Lung microvascular endothelial cell (primary cell): ENCODE measurements around the gene GYPB. TPM values are rescaled to one million over a fixed set of nuclear protein-coding genes. Genes with fewer than 3 reads are reported as not detected.

Experiments used
- total RNA-seq: library from RNA; depleted of rRNA; stranded (reverse); fragments of >200 nt; gene quantifications from 2 replicates; pipeline ENCODE4 v1.2.1, GENCODE V29; 2014

The GYPB gene
- total RNA-seq, 1 donor from 2014 or later: not detected

Other genes starting within 250 kb of the GYPB start
- not detected in 2 replicates for gene GYPE, start 113.8 kb downstream of the GYPB start, total RNA-seq
- gene GYPA, start 121.3 kb upstream of the GYPB start, total RNA-seq: not detected in 2 replicates